COLO668 (cell line): ENCODE data around the gene RERG.
"Not testable (repeated sequence)": the region's sequence is repeated elsewhere in the genome, so short reads cannot be mapped to it uniquely, and the experiment has no call there.

ENCODE experiments used
- DNase-seq: peaks from one replicate; lab custom pipeline; 2025; ENCODE audit not compliant: unreplicated experiment; lab: John Stamatoyannopoulos, UW

RERG gene

GRCh38 chr12:15151161-15152091, 69.8 kb downstream of the RERG start:
- no peak for DNase-seq

GRCh38 chr12:15146585-15146984, 74.6 kb downstream of the RERG start:
- DNase-seq, result no peak

- no peak for DNase-seq
These were observed 77.8 kb downstream of the RERG start for GRCh38 chr12:15143467-15143866.

- no peak for DNase-seq
These were observed 78.5 kb downstream of the RERG start for GRCh38 chr12:15142711-15143110.

GRCh38 chr12:15131431-15131830, 89.8 kb downstream of the RERG start:
- DNase-seq, result no peak

GRCh38 chr12:15130541-15130940, 90.7 kb downstream of the RERG start:
- DNase-seq, result no peak

- DNase-seq, result no peak
These were observed 97.8 kb downstream of the RERG start for GRCh38 chr12:15123401-15123800.

- no peak for DNase-seq
These were observed 98.9 kb downstream of the RERG start for GRCh38 chr12:15122344-15122743.

- DNase-seq, result no peak
These were observed 102.3 kb downstream of the RERG start for GRCh38 chr12:15118955-15119354.

GRCh38 chr12:15116983-15117382, 104.2 kb downstream of the RERG start:
- DNase-seq, result no peak

- no peak for DNase-seq
These were observed 105.1 kb downstream of the RERG start for GRCh38 chr12:15116086-15116485.

GRCh38 chr12:15115434-15115833, 105.8 kb downstream of the RERG start:
- no peak for DNase-seq

GRCh38 chr12:15114501-15114900, 106.7 kb downstream of the RERG start:
- no peak for DNase-seq

- DNase-seq, result no peak
These were observed 128.4 kb downstream of the RERG start for GRCh38 chr12:15092826-15093225.

GRCh38 chr12:15090441-15090840, 130.8 kb downstream of the RERG start:
- no peak for DNase-seq

- no peak for DNase-seq
These were observed 133.1 kb downstream of the RERG start for GRCh38 chr12:15088105-15088504.

GRCh38 chr12:15077751-15078150, 143.5 kb downstream of the RERG start:
- not testable (repeated sequence) for DNase-seq

GRCh38 chr12:15074351-15074750, 146.9 kb downstream of the RERG start:
- DNase-seq, result no peak

- DNase-seq, result no peak
These were observed 162.1 kb downstream of the RERG start for GRCh38 chr12:15059123-15059522.
